Neutrophil (primary cell): ENCODE results near the gene UFD1.

ENCODE experiments used
- H3K27ac ChIP-seq: fragments of 200-600 bp; sonication (generic); 2 replicates; pipeline ENCODE4 v1.5.1; 2016; ENCODE audit warnings: mild to moderate bottlenecking, moderate library complexity
- H3K27me3 ChIP-seq: fragments of 200-600 bp; sonication (generic); 2 replicates; pipeline ENCODE4 v1.6.0; 2016; ENCODE audit warnings: mild to moderate bottlenecking
- H3K36me3 ChIP-seq: fragments of 200-600 bp; sonication (generic); 2 replicates; pipeline ENCODE4 v1.5.1; 2017
- H3K4me1 ChIP-seq, 2 experiments: fragments of 200-600 bp in 1 of 2; sonication (generic) in 1 of 2; 1 replicate in 1 of 2; 2 replicates in 1 of 2; pipeline versions ENCODE4 v1.5.1 to v1.6.1; 2013 to 2016; ENCODE audit warnings: low read depth in 1 of 2, low read length in 1 of 2, mild to moderate bottlenecking in 1 of 2, moderate library complexity in 1 of 2; ENCODE audit not compliant: control insufficient read depth in 1 of 2, insufficient read depth in 1 of 2
- H3K4me3 ChIP-seq, 2 experiments: fragments of 200-600 bp in 1 of 2; sonication (generic) in 1 of 2; 1 replicate in 1 of 2; 2 replicates in 1 of 2; pipeline ENCODE4 v1.5.1; 2013 to 2016; ENCODE audit warnings: low read depth in 1 of 2, low read length in 1 of 2, mild to moderate bottlenecking in 1 of 2, moderate library complexity in 1 of 2
- H3K9me3 ChIP-seq: fragments of 200-600 bp; sonication (generic); 2 replicates; pipeline ENCODE4 v1.5.1; 2016
- CTCF ChIP-seq: fragments of 200-600 bp; sonication (generic); IDR thresholded peaks from 2 replicates; pipeline ENCODE4 v1.5.1; 2016; ENCODE audit warnings: antibody characterized with exemption

The UFD1 gene

DNA sequence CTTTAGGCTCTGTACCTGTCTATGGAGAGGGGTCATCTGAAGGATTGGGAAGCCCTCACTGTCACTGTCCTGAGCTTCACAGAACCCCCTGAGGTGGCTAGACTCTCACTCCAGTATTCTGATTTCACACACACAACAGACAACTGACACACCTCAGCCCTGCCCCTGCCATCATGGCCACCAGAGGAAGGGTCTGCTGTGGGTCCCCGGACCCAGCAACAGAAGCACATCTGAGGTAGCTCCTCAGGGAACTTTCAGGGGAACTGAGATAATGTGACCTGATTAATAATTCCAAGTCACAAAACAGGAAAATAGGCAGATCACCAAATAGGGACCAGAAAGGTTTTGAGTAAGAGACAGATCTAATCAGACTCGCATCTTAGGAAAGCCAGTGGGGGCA, 24.0 kb downstream of the UFD1 start:
- H3K27ac ChIP-seq, result no peak overlapping the region
- TF ChIP-seq CTCF, result no peak
- no peak overlapping the region for H3K4me3 ChIP-seq
- no peaks in the 10 kb centered on the region for H3K27me3 ChIP-seq
- H3K9me3 ChIP-seq, result no peaks in the 10 kb centered on the region
- H3K4me1 ChIP-seq, result no peaks in the 10 kb centered on the region
- H3K36me3 ChIP-seq, result peaks cover 97% of the 10 kb centered on the region

GRCh38 chr22:19454156-19454555, 24.8 kb downstream of the UFD1 start:
- Histone ChIP-seq H3K27ac (no peak overlapping the region), H3K9me3 (no peaks in the 10 kb centered on the region), H3K27me3 (no peaks in the 10 kb centered on the region), H3K4me3 (no peak overlapping the region), H3K36me3 (peaks cover 98% of the 10 kb centered on the region), H3K4me1 (no peaks in the 10 kb centered on the region)
- no peak for TF ChIP-seq CTCF

- Histone ChIP-seq H3K27me3 (no peaks in the 10 kb centered on the region), H3K36me3 (peaks cover 95% of the 10 kb centered on the region), H3K9me3 (no peaks in the 10 kb centered on the region), H3K4me1 (no peaks in the 10 kb centered on the region), H3K4me3 (no peak overlapping the region), H3K27ac (no peak overlapping the region)
- TF ChIP-seq CTCF, result no peak
Observed at GRCh38 chr22:19453718-19454117, 25.3 kb downstream of the UFD1 start.

DNA sequence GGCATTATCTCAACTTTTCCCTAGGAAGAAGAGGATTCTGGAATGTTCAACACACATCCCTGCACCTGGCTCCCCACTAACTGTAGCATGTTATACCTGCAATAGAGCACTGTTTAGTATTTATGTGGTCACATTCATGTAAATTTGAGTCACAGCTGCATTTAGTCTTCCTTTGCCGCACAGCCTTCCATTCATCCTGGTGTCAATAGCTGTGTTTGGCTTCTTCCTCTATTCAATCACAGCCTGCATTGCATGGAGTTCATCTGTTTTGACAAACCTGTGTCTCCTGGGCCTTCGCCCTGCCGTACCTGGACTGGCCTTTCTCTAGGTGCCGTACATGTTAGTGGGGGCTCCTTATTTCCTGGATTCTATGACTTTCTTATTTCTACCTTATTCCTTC, 27.4 kb downstream of the UFD1 start:
- Histone ChIP-seq H3K36me3 (peaks cover 74% of the 10 kb centered on the region), H3K27ac (no peak overlapping the region), H3K27me3 (no peaks in the 10 kb centered on the region), H3K9me3 (no peaks in the 10 kb centered on the region), H3K4me1 (peaks cover 11 to 16% of the 10 kb centered on the region in 2 experiments), H3K4me3 (no peak overlapping the region)
- no peak for TF ChIP-seq CTCF

DNA sequence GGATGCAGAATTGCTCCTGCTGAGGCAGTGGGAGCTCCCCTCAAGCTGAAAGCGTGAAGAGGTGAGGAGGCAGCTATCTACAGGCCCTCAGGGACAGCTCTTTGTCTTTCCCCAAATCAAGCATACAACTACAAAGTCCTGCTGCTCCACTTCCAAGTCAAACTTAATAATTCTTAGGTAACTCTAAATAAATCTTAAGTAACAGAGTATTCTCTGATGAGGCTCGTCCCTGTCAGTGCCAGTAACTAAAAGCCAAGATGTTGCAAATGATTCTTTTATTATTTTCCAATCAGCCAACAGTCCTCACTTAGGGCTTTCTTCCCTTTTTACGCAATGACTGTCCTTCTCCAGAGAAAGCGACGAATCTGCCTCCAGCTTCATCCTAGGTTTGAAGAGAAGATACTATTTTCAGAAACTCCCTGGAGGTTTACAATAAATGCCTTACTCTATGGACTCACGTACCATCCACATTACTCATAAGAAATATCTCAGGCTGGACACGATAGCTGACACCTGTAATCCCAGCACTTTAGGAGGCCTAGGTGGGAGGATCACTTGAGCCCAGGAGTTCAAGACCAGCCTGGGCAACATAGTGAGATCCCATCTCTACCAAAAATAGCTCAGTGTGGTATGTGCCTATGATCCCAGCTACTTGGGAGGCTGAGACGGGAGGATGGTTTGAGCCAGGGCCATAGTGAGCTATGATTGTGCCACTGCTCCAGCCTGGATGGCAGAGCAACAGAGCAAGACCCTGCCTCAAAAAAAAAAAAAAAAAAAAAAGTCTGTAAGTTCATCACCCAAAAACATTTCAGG, 28.4 kb downstream of the UFD1 start:
- peaks cover 64% of the 10 kb centered on the region for H3K36me3 ChIP-seq

More for the DNA sequence above, 28.4 kb downstream of the UFD1 start:
- no peak for TF ChIP-seq CTCF
- H3K27me3 ChIP-seq, result no peaks in the 10 kb centered on the region
- H3K27ac ChIP-seq, result no peak overlapping the region
- H3K9me3 ChIP-seq, result no peaks in the 10 kb centered on the region
- H3K4me3 ChIP-seq, result no peak overlapping the region
- H3K4me1 ChIP-seq, result peaks cover 19 to 23% of the 10 kb centered on the region in 2 experiments
